Measurements from ENCODE around the gene MAP3K4.

GRCh38 chr6:161127071-161127740, 135.6 kb downstream of the MAP3K4 start:
- TF ChIP-seq POLR2AphosphoS5 (IDR thresholded peaks at IDR 0.05; ENCODE audit: low read depth, low read length) (no peak), POLR2A (IDR thresholded peaks at IDR 0.05; ENCODE audit: low read depth, low read length) (no peak)

All from GM12892 (cell line).